ENCODE data around the gene SP100.

DNA sequence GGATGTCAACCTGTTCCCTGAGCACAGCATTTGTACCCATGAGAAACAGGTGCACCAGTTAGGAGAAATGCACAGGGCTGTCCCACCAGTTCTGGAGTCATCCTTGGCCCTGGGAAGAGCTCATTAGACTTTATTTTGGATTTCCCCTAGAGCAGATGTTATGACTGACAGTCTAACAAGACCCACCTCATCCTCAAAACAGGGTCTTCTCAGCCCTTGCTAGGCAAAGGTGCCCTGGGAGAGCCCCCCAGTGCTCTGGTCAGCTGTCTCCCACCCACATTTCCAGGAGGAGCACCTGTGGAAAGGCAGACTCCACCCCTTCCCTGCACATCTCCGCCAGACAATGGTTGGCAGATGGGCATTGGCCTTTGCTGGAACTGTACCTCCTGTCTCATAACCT is 5.7 kb upstream of the SP100 start:
- TF ChIP-seq POLR2AphosphoS5 (IDR thresholded peaks at IDR 0.05) (no peak), POLR2A (IDR thresholded peaks at IDR 0.05) (no peak)

Measured in sigmoid colon (tissue), 4 donors.